ENCODE measurements around the gene ARHGAP42.

DNA sequence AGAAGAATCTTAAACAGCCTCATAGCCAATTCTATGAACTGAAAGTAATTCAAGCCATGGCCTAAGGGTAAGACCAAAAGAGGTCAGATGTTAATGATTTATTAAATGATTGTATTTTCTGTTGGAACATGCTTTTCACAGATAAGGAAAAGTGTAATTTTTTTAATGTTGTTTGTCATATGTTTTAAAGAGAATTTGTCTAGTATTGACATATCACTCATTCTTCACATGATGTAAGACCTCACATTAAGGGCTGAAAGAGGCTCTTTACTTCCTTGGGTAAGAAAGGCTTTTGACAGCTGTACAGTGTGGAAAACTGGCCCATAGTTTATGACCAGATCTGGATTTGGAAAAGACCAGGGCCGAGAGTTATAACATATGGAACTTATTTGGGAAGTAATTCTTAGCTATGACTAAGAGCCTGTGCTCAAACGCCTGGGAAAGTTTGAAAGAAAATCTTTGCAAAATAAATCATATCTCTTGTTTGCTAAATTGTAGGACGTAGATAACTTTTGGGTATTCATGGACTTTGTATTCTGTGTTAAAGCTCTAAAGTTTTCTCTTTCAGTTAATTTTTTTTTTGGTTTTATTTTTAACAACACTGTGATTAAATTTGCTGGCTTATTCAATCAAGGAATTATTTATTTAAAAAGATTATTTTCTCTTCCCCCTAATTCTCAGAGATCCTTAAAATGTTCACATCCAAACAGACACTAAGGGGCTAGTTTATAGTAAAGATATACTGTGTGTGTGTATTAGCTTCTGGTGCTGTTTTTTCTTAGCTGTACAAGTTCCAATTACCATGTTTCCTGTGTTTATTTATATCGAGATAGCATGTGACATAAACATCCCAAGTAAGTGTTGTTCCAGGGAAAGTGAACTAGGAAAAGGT, 162.2 kb downstream of the ARHGAP42 start:
- TF ChIP-seq, protein P1, sequence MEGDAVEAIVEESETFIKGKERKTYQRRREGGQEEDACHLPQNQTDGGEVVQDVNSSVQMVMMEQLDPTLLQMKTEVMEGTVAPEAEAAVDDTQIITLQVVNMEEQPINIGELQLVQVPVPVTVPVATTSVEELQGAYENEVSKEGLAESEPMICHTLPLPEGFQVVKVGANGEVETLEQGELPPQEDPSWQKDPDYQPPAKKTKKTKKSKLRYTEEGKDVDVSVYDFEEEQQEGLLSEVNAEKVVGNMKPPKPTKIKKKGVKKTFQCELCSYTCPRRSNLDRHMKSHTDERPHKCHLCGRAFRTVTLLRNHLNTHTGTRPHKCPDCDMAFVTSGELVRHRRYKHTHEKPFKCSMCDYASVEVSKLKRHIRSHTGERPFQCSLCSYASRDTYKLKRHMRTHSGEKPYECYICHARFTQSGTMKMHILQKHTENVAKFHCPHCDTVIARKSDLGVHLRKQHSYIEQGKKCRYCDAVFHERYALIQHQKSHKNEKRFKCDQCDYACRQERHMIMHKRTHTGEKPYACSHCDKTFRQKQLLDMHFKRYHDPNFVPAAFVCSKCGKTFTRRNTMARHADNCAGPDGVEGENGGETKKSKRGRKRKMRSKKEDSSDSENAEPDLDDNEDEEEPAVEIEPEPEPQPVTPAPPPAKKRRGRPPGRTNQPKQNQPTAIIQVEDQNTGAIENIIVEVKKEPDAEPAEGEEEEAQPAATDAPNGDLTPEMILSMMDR (IDR thresholded peaks at IDR 0.05): no peak
- TF ChIP-seq POLR2A (IDR thresholded peaks at IDR 0.05): no peak
